ENCODE data around the gene ITGA6. TPM values are rescaled to one million over a fixed set of nuclear protein-coding genes. Genes with fewer than 3 reads are reported as not detected.

The ITGA6 gene
- total RNA-seq, 1 donor from 2014 or later = 35.3 TPM

GRCh38 chr2:172398440-172398839 is 28.9 kb upstream of the ITGA6 start:
- Histone ChIP-seq H2AFZ (ENCODE audit: low read depth, low read length) (no peak overlapping the region), H3K9ac (ENCODE audit: low read length) (no peak overlapping the region), H3K4me3 (ENCODE audit: insufficient read depth, low read depth, low read length) (no peak overlapping the region), H3K27ac (ENCODE audit: low read depth, low read length) (no peak overlapping the region), H3K9me3 (ENCODE audit: insufficient read depth, low read depth, low read length) (no peaks in the 10 kb centered on the region), H4K20me1 (ENCODE audit: insufficient read depth, low read length) (no peaks in the 10 kb centered on the region), H3K4me1 (ENCODE audit: insufficient read depth, low read length) (no peaks in the 10 kb centered on the region), H3K4me2 (ENCODE audit: low read length) (no peak overlapping the region), H3K27me3 (ENCODE audit: insufficient read depth, low read length) (no peaks in the 10 kb centered on the region), H3K79me2 (ENCODE audit: insufficient read depth, low read length) (no peaks in the 10 kb centered on the region), H3K36me3 (ENCODE audit: insufficient read depth, low read length) (no peaks in the 10 kb centered on the region)
- DNase-seq (ENCODE audit: low read depth) (no peak), FAIRE-seq (no peak)
- Mint-ChIP-seq H3K27ac (ENCODE audit: unreplicated experiment) (no peak overlapping the region), H3K4me3 (ENCODE audit: unreplicated experiment) (no peak overlapping the region), H3K27me3 (ENCODE audit: low read depth, unreplicated experiment) (peaks cover 4% of the 10 kb centered on the region), H3K9me3 (ENCODE audit: unreplicated experiment) (peaks cover 1% of the 10 kb centered on the region), H3K36me3 (ENCODE audit: low read depth, unreplicated experiment) (no peaks in the 10 kb centered on the region), H3K4me1 (ENCODE audit: low read depth, unreplicated experiment) (no peaks in the 10 kb centered on the region)
- no peak for TF ChIP-seq EZH2 (IDR thresholded peaks at IDR 0.05; ENCODE audit: insufficient read depth, low read length)

GRCh38 chr2:172399765-172400164 is 27.6 kb upstream of the ITGA6 start:
- no peak for FAIRE-seq

DNA sequence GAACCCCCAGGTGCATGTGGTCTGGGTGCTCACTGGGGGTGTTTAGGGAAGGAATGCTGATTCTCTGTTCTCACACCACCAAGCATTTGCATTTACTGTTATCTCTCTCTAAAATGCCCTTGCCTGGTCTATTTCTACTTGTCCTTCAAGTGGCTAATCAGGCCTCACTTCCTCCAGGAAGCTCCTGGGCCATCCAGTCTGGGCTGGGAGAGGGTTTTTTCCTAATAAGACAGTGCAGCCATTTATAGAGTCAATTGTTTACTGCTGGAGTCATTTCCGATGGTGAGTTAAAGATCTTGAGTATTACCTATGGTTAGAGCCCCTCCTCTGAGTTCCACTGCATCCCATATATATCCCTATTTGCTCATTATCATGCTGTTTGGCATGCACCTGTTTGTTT is 25.2 kb upstream of the ITGA6 start:
- no peak overlapping the region for H3K27ac ChIP-seq (ENCODE audit: low read depth, low read length)
- Mint-ChIP-seq H3K9me3 (ENCODE audit: unreplicated experiment) (peaks cover 1% of the 10 kb centered on the region), H3K27me3 (ENCODE audit: low read depth, unreplicated experiment) (no peaks in the 10 kb centered on the region), H3K36me3 (ENCODE audit: low read depth, unreplicated experiment) (no peaks in the 10 kb centered on the region), H3K27ac (ENCODE audit: unreplicated experiment) (no peak overlapping the region), H3K4me3 (ENCODE audit: unreplicated experiment) (no peak overlapping the region), H3K4me1 (ENCODE audit: low read depth, unreplicated experiment) (peaks cover 6% of the 10 kb centered on the region)
- no peak overlapping the region for H2AFZ ChIP-seq (ENCODE audit: low read depth, low read length)
- no peaks in the 10 kb centered on the region for H3K79me2 ChIP-seq (ENCODE audit: insufficient read depth, low read length)
- H3K27me3 ChIP-seq (ENCODE audit: insufficient read depth, low read length) = no peaks in the 10 kb centered on the region
- no peaks in the 10 kb centered on the region for H3K36me3 ChIP-seq (ENCODE audit: insufficient read depth, low read length)
- no peak overlapping the region for H3K4me3 ChIP-seq (ENCODE audit: insufficient read depth, low read depth, low read length)
- no peak for TF ChIP-seq CTCF (IDR thresholded peaks at IDR 0.05; ENCODE audit: insufficient read depth, low read depth, low read length)
- TF ChIP-seq EZH2 (IDR thresholded peaks at IDR 0.05; ENCODE audit: insufficient read depth, low read length) = no peak
- peaks cover 5% of the 10 kb centered on the region for H3K4me1 ChIP-seq (ENCODE audit: insufficient read depth, low read length)
- no peak overlapping the region for H3K4me2 ChIP-seq (ENCODE audit: low read length)
- H4K20me1 ChIP-seq (ENCODE audit: insufficient read depth, low read length) = no peaks in the 10 kb centered on the region
- H3K9me3 ChIP-seq (ENCODE audit: insufficient read depth, low read depth, low read length) = no peaks in the 10 kb centered on the region
- no peak overlapping the region for H3K9ac ChIP-seq (ENCODE audit: low read length)
- no peak for DNase-seq (ENCODE audit: low read depth)
- FAIRE-seq = no peak

More at GRCh38 chr2:172399765-172400164, 27.6 kb upstream of the ITGA6 start:
- Histone ChIP-seq H3K36me3 (ENCODE audit: insufficient read depth, low read length) (no peaks in the 10 kb centered on the region), H3K4me3 (ENCODE audit: insufficient read depth, low read depth, low read length) (no peak overlapping the region), H3K27ac (ENCODE audit: low read depth, low read length) (no peak overlapping the region), H3K4me2 (ENCODE audit: low read length) (no peak overlapping the region), H3K4me1 (ENCODE audit: insufficient read depth, low read length) (peaks cover 5% of the 10 kb centered on the region), H3K9me3 (ENCODE audit: insufficient read depth, low read depth, low read length) (no peaks in the 10 kb centered on the region), H3K79me2 (ENCODE audit: insufficient read depth, low read length) (no peaks in the 10 kb centered on the region), H2AFZ (ENCODE audit: low read depth, low read length) (no peak overlapping the region), H4K20me1 (ENCODE audit: insufficient read depth, low read length) (no peaks in the 10 kb centered on the region), H3K27me3 (ENCODE audit: insufficient read depth, low read length) (no peaks in the 10 kb centered on the region), H3K9ac (ENCODE audit: low read length) (no peak overlapping the region)
- H3K4me1 Mint-ChIP-seq (ENCODE audit: low read depth, unreplicated experiment) = peaks cover 4% of the 10 kb centered on the region
- TF ChIP-seq EZH2 (IDR thresholded peaks at IDR 0.05; ENCODE audit: insufficient read depth, low read length) (no peak), CTCF (IDR thresholded peaks at IDR 0.05; ENCODE audit: insufficient read depth, low read depth, low read length) (no peak)
- no peak for DNase-seq (ENCODE audit: low read depth)
- H3K27ac Mint-ChIP-seq (ENCODE audit: unreplicated experiment) = no peak overlapping the region
- H3K27me3 Mint-ChIP-seq (ENCODE audit: low read depth, unreplicated experiment) = peaks cover 2% of the 10 kb centered on the region
- peaks cover 1% of the 10 kb centered on the region for H3K9me3 Mint-ChIP-seq (ENCODE audit: unreplicated experiment)
- no peaks in the 10 kb centered on the region for H3K36me3 Mint-ChIP-seq (ENCODE audit: low read depth, unreplicated experiment)
- no peak overlapping the region for H3K4me3 Mint-ChIP-seq (ENCODE audit: unreplicated experiment)

Measured in astrocyte (in vitro differentiated cells and primary cell).